ENCODE results near the gene PTP4A2. TPM values are rescaled to one million over a fixed set of nuclear protein-coding genes. Genes with fewer than 3 reads are reported as not detected.

Gene PTP4A2
- total RNA-seq, 2 experiments from 2014 or later, result 334 to 347 TPM

GRCh38 chr1:31913968-31914367 lies 24.2 kb downstream of the PTP4A2 start:
- POLR2A ChIA-PET, result interaction anchor here (0.6 kb wide), 1 partner anchor 12 kb away, joined by 4 read pairs; no protein-coding TSS in a partner anchor
- Mint-ChIP-seq H3K36me3 (ENCODE audit: low read depth) (peaks cover 76% of the 10 kb centered on the region), H3K27ac (no peak overlapping the region)

GRCh38 chr1:31912839-31913239 lies 25.3 kb downstream of the PTP4A2 start:
- DNase-seq, result no peak
- Mint-ChIP-seq H3K27ac (peak overlapping the region; percentile 41), H3K27me3 (no peaks in the 10 kb centered on the region), H3K4me1 (peaks cover 71% of the 10 kb centered on the region), H3K4me3 (no peak overlapping the region), H3K36me3 (ENCODE audit: low read depth) (peaks cover 81% of the 10 kb centered on the region), H3K9me3 (no peaks in the 10 kb centered on the region)
- POLR2A ChIA-PET, result interaction anchor here (0.6 to 1.0 kb wide), 3 partner anchors 8 to 42 kb away, joined by 3 read pairs; no protein-coding TSS in a partner anchor
- CTCF ChIA-PET, result interaction anchor here (0.5 to 2.1 kb wide), 5 partner anchors 9 to 51 kb away, joined by 3 to 10 read pairs (median 4); no protein-coding TSS in a partner anchor

More at GRCh38 chr1:31913968-31914367, 24.2 kb downstream of the PTP4A2 start:
- Mint-ChIP-seq H3K4me3 (no peak overlapping the region), H3K27me3 (no peaks in the 10 kb centered on the region), H3K4me1 (peaks cover 70% of the 10 kb centered on the region), H3K9me3 (no peaks in the 10 kb centered on the region)
- CTCF ChIA-PET, result interaction anchor here (0.8 to 2.1 kb wide), 6 partner anchors 10 to 50 kb away, joined by 3 to 6 read pairs (median 4); no protein-coding TSS in a partner anchor
- DNase-seq, result no peak

GRCh38 chr1:31911994-31912780 lies 26.0 kb downstream of the PTP4A2 start:
- Mint-ChIP-seq H3K27me3 (no peaks in the 10 kb centered on the region), H3K4me3 (no peak overlapping the region), H3K36me3 (ENCODE audit: low read depth) (peaks cover 84% of the 10 kb centered on the region), H3K4me1 (peaks cover 68% of the 10 kb centered on the region), H3K9me3 (no peaks in the 10 kb centered on the region), H3K27ac (no peak overlapping the region)
- ChIA-PET CTCF (interaction anchor here (0.5 to 2.1 kb wide), 5 partner anchors 12 to 52 kb away, joined by 3 to 10 read pairs (median 5); no protein-coding TSS in a partner anchor), POLR2A (interaction anchor here (1.0 kb wide), 1 partner anchor 19 kb away, joined by 3 read pairs; no protein-coding TSS in a partner anchor)
- no peak for DNase-seq

GRCh38 chr1:31910933-31911332 lies 27.2 kb downstream of the PTP4A2 start:
- H3K36me3 Mint-ChIP-seq (ENCODE audit: low read depth), result peaks cover 87% of the 10 kb centered on the region
- POLR2A ChIA-PET, result no interaction called here
- no peak for DNase-seq

GRCh38 chr1:31909691-31910090 lies 28.5 kb downstream of the PTP4A2 start:
- H3K36me3 Mint-ChIP-seq (ENCODE audit: low read depth), result peaks cover 89% of the 10 kb centered on the region
- H3K4me3 Mint-ChIP-seq, result no peak overlapping the region
- no peak overlapping the region for H3K27ac Mint-ChIP-seq
- ChIA-PET POLR2A (interaction anchor here (0.5 to 0.7 kb wide), 2 partner anchors 11 to 48 kb away, joined by 4 to 5 read pairs; no protein-coding TSS in a partner anchor), CTCF (interaction anchor here (0.5 to 2.0 kb wide), 7 partner anchors 8 to 54 kb away, joined by 3 to 8 read pairs (median 3); no protein-coding TSS in a partner anchor)
- peaks cover 62% of the 10 kb centered on the region for H3K4me1 Mint-ChIP-seq
- H3K27me3 Mint-ChIP-seq, result no peaks in the 10 kb centered on the region
- no peak for DNase-seq
- no peaks in the 10 kb centered on the region for H3K9me3 Mint-ChIP-seq

More at GRCh38 chr1:31910933-31911332, 27.2 kb downstream of the PTP4A2 start:
- Mint-ChIP-seq H3K4me3 (no peak overlapping the region), H3K9me3 (no peaks in the 10 kb centered on the region), H3K27me3 (no peaks in the 10 kb centered on the region), H3K4me1 (peaks cover 65% of the 10 kb centered on the region), H3K27ac (peak overlapping the region; percentile 65)
- CTCF ChIA-PET, result interaction anchor here (0.6 to 2.0 kb wide), 4 partner anchors 9 to 81 kb away, joined by 3 to 8 read pairs (median 4); no protein-coding TSS in a partner anchor

GRCh38 chr1:31906557-31906956 lies 31.6 kb downstream of the PTP4A2 start:
- ChIA-PET CTCF (interaction anchor here (1.0 to 1.8 kb wide), 3 partner anchors 18 to 57 kb away, joined by 3 to 5 read pairs (median 4); partner anchors contain the start of gene PTP4A2), POLR2A (no interaction called here)
- Mint-ChIP-seq H3K9me3 (peaks cover 4% of the 10 kb centered on the region), H3K27me3 (no peaks in the 10 kb centered on the region), H3K4me1 (peaks cover 49% of the 10 kb centered on the region), H3K36me3 (ENCODE audit: low read depth) (peaks cover 74% of the 10 kb centered on the region), H3K4me3 (no peak overlapping the region), H3K27ac (no peak overlapping the region)
- no peak for DNase-seq

- Mint-ChIP-seq H3K36me3 (ENCODE audit: low read depth) (peaks cover 68% of the 10 kb centered on the region), H3K4me3 (no peak overlapping the region), H3K27ac (peak overlapping the region; percentile 43), H3K9me3 (peaks cover 4% of the 10 kb centered on the region), H3K4me1 (peaks cover 46% of the 10 kb centered on the region), H3K27me3 (no peaks in the 10 kb centered on the region)
- POLR2A ChIA-PET, result interaction anchor here (0.5 kb wide), 1 partner anchor 8 kb away, joined by 3 read pairs; no protein-coding TSS in a partner anchor
- CTCF ChIA-PET, result interaction anchor here (0.7 to 2.4 kb wide), 5 partner anchors 9 to 33 kb away, joined by 3 to 9 read pairs (median 4); partner anchors contain the start of gene PTP4A2
- no peak for DNase-seq
Measured at GRCh38 chr1:31905681-31906080, 32.5 kb downstream of the PTP4A2 start.

- no peaks in the 10 kb centered on the region for H3K27me3 Mint-ChIP-seq
- no peak overlapping the region for H3K27ac Mint-ChIP-seq
- peaks cover 46% of the 10 kb centered on the region for H3K4me1 Mint-ChIP-seq
- no peak for DNase-seq
- H3K4me3 Mint-ChIP-seq, result no peak overlapping the region
- peaks cover 64% of the 10 kb centered on the region for H3K36me3 Mint-ChIP-seq (ENCODE audit: low read depth)
- ChIA-PET CTCF (interaction anchor here (0.7 to 2.4 kb wide), 8 partner anchors 8 to 69 kb away, joined by 3 to 9 read pairs (median 4); no protein-coding TSS in a partner anchor), POLR2A (interaction anchor here (0.5 kb wide), 1 partner anchor 8 kb away, joined by 3 read pairs; no protein-coding TSS in a partner anchor)
- peaks cover 4% of the 10 kb centered on the region for H3K9me3 Mint-ChIP-seq
Measured at GRCh38 chr1:31905093-31905509, 33.1 kb downstream of the PTP4A2 start.

GRCh38 chr1:31904339-31905092 lies 33.7 kb downstream of the PTP4A2 start:
- ChIA-PET POLR2A (interaction anchor here (0.5 kb wide), 1 partner anchor 89 kb away, joined by 4 read pairs; the partner anchor contains the start of gene SPOCD1), CTCF (interaction anchor here (0.7 to 2.4 kb wide), 14 partner anchors 8 to 106 kb away, joined by 3 to 9 read pairs (median 4); partner anchors contain the start of gene SPOCD1)
- H3K4me3 Mint-ChIP-seq, result no peak overlapping the region
- H3K36me3 Mint-ChIP-seq (ENCODE audit: low read depth), result peaks cover 58% of the 10 kb centered on the region
- no peaks in the 10 kb centered on the region for H3K27me3 Mint-ChIP-seq
- peaks cover 43% of the 10 kb centered on the region for H3K4me1 Mint-ChIP-seq
- no peak overlapping the region for H3K27ac Mint-ChIP-seq
- DNase-seq, result no peak
- peaks cover 4% of the 10 kb centered on the region for H3K9me3 Mint-ChIP-seq

- ChIA-PET CTCF (interaction anchor here (1.0 to 2.1 kb wide), 5 partner anchors 9 to 61 kb away, joined by 3 to 9 read pairs (median 4); no protein-coding TSS in a partner anchor), POLR2A (no interaction called here)
- H3K4me3 Mint-ChIP-seq, result no peak overlapping the region
- no peaks in the 10 kb centered on the region for H3K27me3 Mint-ChIP-seq
- H3K27ac Mint-ChIP-seq, result peak overlapping the region; percentile 47
- peaks cover 38% of the 10 kb centered on the region for H3K4me1 Mint-ChIP-seq
- peaks cover 42% of the 10 kb centered on the region for H3K36me3 Mint-ChIP-seq (ENCODE audit: low read depth)
- H3K9me3 Mint-ChIP-seq, result peaks cover 4% of the 10 kb centered on the region
- no peak for DNase-seq
Measured at GRCh38 chr1:31902510-31902860, 35.7 kb downstream of the PTP4A2 start.

- CTCF ChIA-PET, result interaction anchor here (0.9 to 2.1 kb wide), 10 partner anchors 8 to 72 kb away, joined by 3 to 9 read pairs (median 4); no protein-coding TSS in a partner anchor
- POLR2A ChIA-PET, result interaction anchor here (0.6 kb wide), 1 partner anchor 48 kb away, joined by 3 read pairs; no protein-coding TSS in a partner anchor
- peaks cover 37% of the 10 kb centered on the region for H3K36me3 Mint-ChIP-seq (ENCODE audit: low read depth)
- DNase-seq, result no peak
- H3K27me3 Mint-ChIP-seq, result no peaks in the 10 kb centered on the region
- no peak overlapping the region for H3K4me3 Mint-ChIP-seq
- peaks cover 4% of the 10 kb centered on the region for H3K9me3 Mint-ChIP-seq
- H3K27ac Mint-ChIP-seq, result peak overlapping the region; percentile 47
- peaks cover 38% of the 10 kb centered on the region for H3K4me1 Mint-ChIP-seq
Measured at GRCh38 chr1:31901838-31902509, 36.2 kb downstream of the PTP4A2 start.
